GM12864 (cell line): ENCODE measurements around the gene EHF.

Source experiments
- DNase-seq: peaks from one replicate; pipeline ENCODE4 v3.0.0-alpha.2; 2011; ENCODE audit warnings: low read depth
- H3K4me3 ChIP-seq: 2 replicates; pipeline ENCODE4 v1.5.1; 2011; ENCODE audit warnings: mild to moderate bottlenecking, low read depth, low read length, control low read depth
- TF ChIP-seq, protein P1 (sequence below): IDR thresholded peaks from 2 replicates; pipeline ENCODE4 v1.5.1; 2011; ENCODE audit warnings: low read depth, mild to moderate bottlenecking, moderate library complexity, low read length, control low read depth, inconsistent platforms; ENCODE audit errors: missing control alignments

Gene EHF

DNA sequence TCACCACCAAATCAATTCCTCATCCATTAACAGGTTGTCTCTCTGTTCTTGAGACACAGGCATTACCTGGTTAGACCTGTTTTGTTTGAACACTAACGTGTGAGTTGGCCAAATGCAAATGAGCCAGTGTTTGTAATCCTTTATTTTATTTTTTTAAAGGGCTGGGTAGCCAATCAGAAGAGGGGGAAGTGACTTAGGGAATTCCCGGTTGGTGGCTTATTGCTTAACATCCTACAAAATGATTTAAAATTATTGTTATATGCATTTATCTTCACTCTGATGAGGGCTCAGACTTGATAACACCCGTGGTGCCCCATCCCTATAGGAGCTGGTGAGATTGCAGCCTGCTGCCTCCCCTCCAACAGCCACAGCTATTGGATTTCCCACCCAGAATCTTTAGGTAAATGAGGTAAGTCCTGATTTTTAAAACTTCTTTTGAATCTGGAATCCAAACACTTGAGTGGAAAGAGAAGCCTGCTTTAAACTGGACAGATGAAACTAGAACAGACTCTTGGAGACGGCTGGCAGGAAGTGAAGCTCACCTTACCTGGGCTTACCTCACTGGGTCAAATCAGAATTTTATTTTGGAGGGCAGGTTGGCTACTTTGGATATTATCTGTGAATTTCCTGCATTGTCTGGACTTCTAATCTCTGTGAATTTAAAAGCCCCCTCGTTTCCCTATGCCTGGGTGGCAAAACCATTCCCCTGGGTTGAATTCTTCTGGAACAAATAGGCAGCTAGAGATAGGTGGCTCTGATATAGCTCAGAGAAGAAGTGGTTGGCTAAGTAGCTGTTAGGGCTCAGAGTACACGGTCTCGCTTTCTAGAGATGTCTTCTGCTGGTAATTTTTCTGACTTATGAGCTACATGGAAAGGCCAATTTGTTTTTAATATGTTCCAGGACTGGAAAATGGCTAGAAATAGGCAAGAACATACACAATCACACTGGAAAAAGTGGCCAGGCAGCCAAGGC lies at the start of gene EHF:
TSS of gene EHF (plus strand) at position 274 of the 973 bp plus-strand sequence. CDS start 21,538 bp downstream, outside the sequence.
- TF ChIP-seq, protein P1, sequence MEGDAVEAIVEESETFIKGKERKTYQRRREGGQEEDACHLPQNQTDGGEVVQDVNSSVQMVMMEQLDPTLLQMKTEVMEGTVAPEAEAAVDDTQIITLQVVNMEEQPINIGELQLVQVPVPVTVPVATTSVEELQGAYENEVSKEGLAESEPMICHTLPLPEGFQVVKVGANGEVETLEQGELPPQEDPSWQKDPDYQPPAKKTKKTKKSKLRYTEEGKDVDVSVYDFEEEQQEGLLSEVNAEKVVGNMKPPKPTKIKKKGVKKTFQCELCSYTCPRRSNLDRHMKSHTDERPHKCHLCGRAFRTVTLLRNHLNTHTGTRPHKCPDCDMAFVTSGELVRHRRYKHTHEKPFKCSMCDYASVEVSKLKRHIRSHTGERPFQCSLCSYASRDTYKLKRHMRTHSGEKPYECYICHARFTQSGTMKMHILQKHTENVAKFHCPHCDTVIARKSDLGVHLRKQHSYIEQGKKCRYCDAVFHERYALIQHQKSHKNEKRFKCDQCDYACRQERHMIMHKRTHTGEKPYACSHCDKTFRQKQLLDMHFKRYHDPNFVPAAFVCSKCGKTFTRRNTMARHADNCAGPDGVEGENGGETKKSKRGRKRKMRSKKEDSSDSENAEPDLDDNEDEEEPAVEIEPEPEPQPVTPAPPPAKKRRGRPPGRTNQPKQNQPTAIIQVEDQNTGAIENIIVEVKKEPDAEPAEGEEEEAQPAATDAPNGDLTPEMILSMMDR, result no peak
- DNase-seq, result no peak
- H3K4me3 ChIP-seq, result no peak within 1 kb of the TSS

DNA sequence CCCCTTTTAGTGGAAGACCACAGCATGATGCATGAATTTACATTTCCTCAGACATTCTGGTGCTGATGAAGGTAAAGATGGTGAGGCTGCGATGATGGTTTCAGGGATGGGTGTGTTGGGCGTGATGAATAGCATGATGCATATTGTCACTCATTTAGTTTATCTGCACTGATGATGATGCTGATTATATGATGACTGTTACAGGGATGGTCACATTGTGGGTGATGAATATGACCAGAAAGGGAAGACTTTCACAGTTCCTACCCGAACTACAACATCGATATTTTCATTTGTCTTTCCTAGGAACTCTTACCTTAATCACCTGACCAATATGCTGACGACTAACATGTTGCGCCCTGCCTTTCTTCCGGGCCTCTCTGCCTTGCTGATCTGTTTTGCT lies 47.4 kb upstream of the EHF start:
- no peak for DNase-seq
- TF ChIP-seq, protein P1, result no peak
- H3K4me3 ChIP-seq, result no peak overlapping the region

DNA sequence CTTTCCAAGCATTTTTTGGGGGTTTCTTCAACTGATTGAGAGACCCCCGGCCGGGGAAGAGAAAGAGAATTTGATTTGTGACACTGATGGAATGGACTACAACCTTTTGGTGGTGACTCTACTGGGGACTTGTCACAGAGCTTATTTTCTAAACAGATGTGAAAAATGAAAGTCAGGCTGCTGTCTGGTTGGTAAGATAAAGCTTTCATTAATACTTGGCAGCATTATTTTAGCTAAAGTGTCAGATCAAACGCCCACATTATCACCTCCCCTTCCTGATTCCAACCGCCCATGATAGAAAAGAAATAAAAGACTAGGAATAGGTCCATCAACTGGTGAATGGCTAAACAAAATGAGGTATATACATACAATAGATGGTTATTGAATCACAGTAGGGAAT lies 45.6 kb upstream of the EHF start:
- DNase-seq, result no peak
- no peak overlapping the region for H3K4me3 ChIP-seq
- TF ChIP-seq, protein P1, result no peak

DNA sequence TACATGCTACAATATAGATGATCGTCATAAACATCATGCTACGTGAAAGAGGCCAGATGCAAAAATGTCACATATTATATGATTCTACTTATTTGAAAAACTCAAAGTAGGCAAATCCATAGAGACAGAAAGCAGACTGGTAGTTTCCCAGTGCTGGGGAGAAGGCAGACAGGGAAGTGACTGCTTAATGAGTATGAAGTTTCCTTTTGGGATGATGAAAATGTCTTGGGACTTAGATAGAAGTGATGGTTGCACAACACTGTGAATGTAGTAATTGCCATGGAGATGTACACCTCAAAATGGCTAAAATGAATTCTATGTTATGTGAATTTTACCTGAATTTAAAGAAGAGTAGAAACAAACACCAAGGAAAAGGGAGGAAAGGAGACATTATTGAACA lies 45.2 kb upstream of the EHF start:
- H3K4me3 ChIP-seq, result no peak overlapping the region
- TF ChIP-seq, protein P1, result no peak

DNA sequence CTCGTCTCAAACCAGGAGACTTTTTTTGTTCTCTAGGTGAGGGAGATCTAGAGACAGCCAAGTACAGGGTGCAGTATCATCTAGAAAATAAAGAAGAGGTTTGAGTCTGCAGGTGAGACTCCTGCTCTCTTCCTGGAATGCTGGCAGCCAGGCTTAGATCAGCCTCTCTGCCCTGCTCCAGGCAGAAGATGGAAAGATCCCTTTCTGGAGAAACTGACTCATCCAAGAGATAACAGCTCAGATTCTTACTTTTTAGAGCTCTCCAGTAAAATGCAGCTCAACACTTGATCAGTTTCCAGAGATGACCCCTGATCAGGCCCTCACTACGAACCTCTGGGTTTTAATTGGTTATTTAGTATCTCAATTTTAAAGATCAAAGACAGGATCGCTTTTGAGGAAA lies 44.6 kb upstream of the EHF start:
- TF ChIP-seq, protein P1, result no peak
- DNase-seq, result no peak
- H3K4me3 ChIP-seq, result no peak overlapping the region

More for the DNA sequence above, 45.2 kb upstream of the EHF start:
- no peak for DNase-seq

DNA sequence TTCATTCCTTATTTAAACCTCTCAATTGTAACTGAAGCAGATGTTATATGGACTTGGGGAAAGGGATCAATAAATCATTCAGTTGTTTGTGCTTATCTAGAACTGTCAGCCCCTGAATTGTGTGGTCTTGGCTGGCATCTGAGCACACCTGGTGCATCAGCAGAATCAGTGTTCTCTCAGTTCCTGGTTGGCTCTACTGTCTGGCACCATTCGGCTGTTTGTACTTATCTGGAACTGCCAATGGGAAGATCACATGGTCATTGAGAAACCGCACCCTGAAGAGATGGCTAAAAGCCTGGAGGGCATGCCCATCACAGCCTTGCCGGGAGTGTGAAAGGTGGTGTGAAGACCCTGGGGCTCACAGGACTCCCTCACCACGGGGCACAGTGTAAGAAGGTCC lies 37.1 kb upstream of the EHF start:
- TF ChIP-seq, protein P1, result no peak
- no peak for DNase-seq
- H3K4me3 ChIP-seq, result no peak overlapping the region
